HS-5 (cell line): ENCODE measurements around the gene TPRX2.
"Not testable (repeated sequence)": the region's sequence is repeated elsewhere in the genome, so short reads cannot be mapped to it uniquely, and the experiment has no call there.

Experiments
- DNase-seq: peaks from one replicate; pipeline ENCODE4 v3.0.0-alpha.2; 2012; ENCODE audit warnings: low read depth

TPRX2 gene

GRCh38 chr19:47858646-47859285, at the start of gene TPRX2:
TPRX2 (plus strand) TSS chr19:47859235; CDS start chr19:47859247, 12 bp downstream.
- DNase-seq: not testable (repeated sequence)

GRCh38 chr19:47813304-47813994, 45.6 kb upstream of the TPRX2 start:
- DNase-seq: no peak

GRCh38 chr19:47813995-47814328, 45.1 kb upstream of the TPRX2 start:
- DNase-seq: no peak

- not testable (repeated sequence) for DNase-seq
These were observed 42.8 kb upstream of the TPRX2 start for GRCh38 chr19:47816270-47816669.

- DNase-seq: not testable (repeated sequence)
These were observed 40.8 kb upstream of the TPRX2 start for GRCh38 chr19:47818221-47818620.

- DNase-seq: no peak
These were observed 39.2 kb upstream of the TPRX2 start for GRCh38 chr19:47819858-47820257.

GRCh38 chr19:47820410-47820809, 38.6 kb upstream of the TPRX2 start:
- DNase-seq: no peak

GRCh38 chr19:47821460-47822020, 37.5 kb upstream of the TPRX2 start, which contains the start of gene CRX:
CRX (plus strand) TSS chr19:47821937; CDS start chr19:47834444, 12,507 bp downstream.
- no peak for DNase-seq

- no peak for DNase-seq
These were observed 34.6 kb upstream of the TPRX2 start for GRCh38 chr19:47824396-47824795.

- DNase-seq: no peak
These were observed 32.2 kb upstream of the TPRX2 start for GRCh38 chr19:47826800-47827199.

GRCh38 chr19:47832723-47833122, 26.3 kb upstream of the TPRX2 start:
- DNase-seq: no peak

GRCh38 chr19:47836038-47836437, 23.0 kb upstream of the TPRX2 start:
- DNase-seq: no peak

GRCh38 chr19:47839411-47839810, 19.6 kb upstream of the TPRX2 start:
- no peak for DNase-seq

GRCh38 chr19:47839913-47840312, 19.1 kb upstream of the TPRX2 start:
- DNase-seq: no peak

- DNase-seq: no peak
These were observed 16.1 kb upstream of the TPRX2 start for GRCh38 chr19:47842941-47843340.

GRCh38 chr19:47848425-47848822, 10.6 kb upstream of the TPRX2 start:
- DNase-seq: no peak

- DNase-seq: no peak
These were observed 10.1 kb upstream of the TPRX2 start for GRCh38 chr19:47848823-47849473.

GRCh38 chr19:47853003-47853402, 6.0 kb upstream of the TPRX2 start:
- no peak for DNase-seq

GRCh38 chr19:47854459-47854858, 4.6 kb upstream of the TPRX2 start:
- DNase-seq: no peak

GRCh38 chr19:47858231-47858630, 804 bp upstream of the TPRX2 start:
- DNase-seq: not testable (repeated sequence)

- not testable (repeated sequence) for DNase-seq
These were observed 803 bp downstream of the TPRX2 start for GRCh38 chr19:47859838-47860237.

GRCh38 chr19:47860602-47861297, 1.7 kb downstream of the TPRX2 start:
- DNase-seq: no peak
